Measurements from ENCODE around the gene DENND2D. TPM values are rescaled to one million over a fixed set of nuclear protein-coding genes. Genes with fewer than 3 reads are reported as not detected.

The DENND2D gene
- 0.67 and 1.3 TPM in 2 replicates for total RNA-seq (2014; rRNA removed; shearing (Covaris generic))
- 0.19 and 0.93 TPM in 2 replicates for polyA plus RNA-seq (2014; cell fraction: nucleus; rRNA removed)

- DNase-seq (ENCODE audit: extremely low read depth, low read depth) = no peak
These were observed at the start of gene DENND2D for GRCh38 chr1:111199881-111200801. Gene DENND2D, minus strand, starts transcription at chr1:111200646. Its CDS starts 187 bp downstream, at chr1:111200459.

GRCh38 chr1:111249960-111250359 lies 49.5 kb upstream of the DENND2D start:
- DNase-seq (ENCODE audit: extremely low read depth, low read depth) = no peak

- DNase-seq (ENCODE audit: extremely low read depth, low read depth) = no peak
These were observed 46.8 kb upstream of the DENND2D start for GRCh38 chr1:111247125-111247838.

GRCh38 chr1:111242805-111243523 lies 42.5 kb upstream of the DENND2D start:
- no peak for DNase-seq (ENCODE audit: extremely low read depth, low read depth)

- DNase-seq (ENCODE audit: extremely low read depth, low read depth) = no peak
These were observed 41.4 kb upstream of the DENND2D start for GRCh38 chr1:111241797-111242196.

GRCh38 chr1:111238056-111238795 lies 37.8 kb upstream of the DENND2D start:
- DNase-seq (ENCODE audit: extremely low read depth, low read depth) = no peak

GRCh38 chr1:111236806-111237205 lies 36.4 kb upstream of the DENND2D start:
- DNase-seq (ENCODE audit: extremely low read depth, low read depth) = no peak

- DNase-seq (ENCODE audit: extremely low read depth, low read depth) = no peak
These were observed 35.9 kb upstream of the DENND2D start for GRCh38 chr1:111236379-111236778.

GRCh38 chr1:111234866-111235265 lies 34.4 kb upstream of the DENND2D start:
- DNase-seq (ENCODE audit: extremely low read depth, low read depth) = no peak

- DNase-seq (ENCODE audit: extremely low read depth, low read depth) = no peak
These were observed 33.8 kb upstream of the DENND2D start for GRCh38 chr1:111234258-111234657.

GRCh38 chr1:111232134-111232533 lies 31.7 kb upstream of the DENND2D start:
- DNase-seq (ENCODE audit: extremely low read depth, low read depth) = no peak

- no peak for DNase-seq (ENCODE audit: extremely low read depth, low read depth)
These were observed 28.3 kb upstream of the DENND2D start for GRCh38 chr1:111228748-111229126.

- DNase-seq (ENCODE audit: extremely low read depth, low read depth) = peak; percentile 59
These were observed 27.7 kb upstream of the DENND2D start for GRCh38 chr1:111227851-111228747.

GRCh38 chr1:111227434-111227833 lies 27.0 kb upstream of the DENND2D start, which contains the start of gene CHI3L2:
Gene CHI3L2, plus strand, starts transcription at chr1:111227713. Its CDS starts 17 bp downstream, at chr1:111227730.
- no peak for DNase-seq (ENCODE audit: extremely low read depth, low read depth)

GRCh38 chr1:111225717-111226400 lies 25.4 kb upstream of the DENND2D start:
- no peak for DNase-seq (ENCODE audit: extremely low read depth, low read depth)

- no peak for DNase-seq (ENCODE audit: extremely low read depth, low read depth)
These were observed 24.6 kb upstream of the DENND2D start for GRCh38 chr1:111225091-111225490.

GRCh38 chr1:111223126-111223685 lies 22.8 kb upstream of the DENND2D start:
- no peak for DNase-seq (ENCODE audit: extremely low read depth, low read depth)
